IMR-90 (cell line): Measurements from ENCODE around the gene CXCR6. TPM values are rescaled to one million over a fixed set of nuclear protein-coding genes. Genes with fewer than 3 reads are reported as not detected.

Source experiments
- ATAC-seq: fragments of 200-7000 bp; cut with Tn5 transposase; 2 replicates; pipeline ENCODE4 v1.9.1; 2020; ENCODE audit warnings: low read depth, mild to moderate bottlenecking, moderate library complexity
- BruUV-seq: library from RNA; stranded (reverse); fragments of 400-500 nt; replicated peaks from 2 replicates; lab custom pipeline; 2021; lab: Mats Ljungman, UMichigan
- CTCF ChIA-PET: fragments of 300-600 bp; formaldehyde crosslinking; extraction: SDS; loops from one replicate; lab custom pipeline; 2021; ENCODE audit warnings: antibody characterized with exemption; lab: Yijun Ruan, JAX
- POLR2A ChIA-PET: fragments of 300-600 bp; sonication (Branson Sonifier 250); formaldehyde crosslinking; loops from one replicate; lab custom pipeline; 2022; ENCODE audit warnings: antibody characterized with exemption; ENCODE audit not compliant: unreplicated experiment; lab: Charles Lee
- DNase-seq: peaks from one replicate; pipeline ENCODE4 v3.0.0; 2013
- H2AFZ ChIP-seq: replicated peaks from 2 replicates; pipeline ENCODE3; 2013; ENCODE audit warnings: low read length, mild to moderate bottlenecking; ENCODE audit not compliant: poor library complexity
- H2AK5ac ChIP-seq: 2 replicates; pipeline ENCODE4 v1.6.1; 2013; ENCODE audit warnings: low read depth, low read length, inconsistent platforms
- H2AK9ac ChIP-seq: replicated peaks from 2 replicates; pipeline ENCODE3; 2013; ENCODE audit warnings: mild to moderate bottlenecking, low read depth, low read length, moderate library complexity; ENCODE audit not compliant: poor library complexity
- H2BK120ac ChIP-seq: 2 replicates; pipeline ENCODE4 v1.6.1; 2013; ENCODE audit warnings: low read depth, low read length, inconsistent platforms
- H2BK15ac ChIP-seq: 3 replicates; pipeline ENCODE4 v1.6.1; 2013; ENCODE audit warnings: low read depth, low read length, inconsistent platforms
- H2BK20ac ChIP-seq: 2 replicates; pipeline ENCODE4 v1.6.1; 2013; ENCODE audit warnings: low read depth, mild to moderate bottlenecking, inconsistent platforms, low read length, moderate library complexity
- H2BK5ac ChIP-seq: 2 replicates; pipeline ENCODE4 v1.6.1; 2013; ENCODE audit warnings: mild to moderate bottlenecking, low read depth, low read length, inconsistent platforms; ENCODE audit not compliant: poor library complexity, severe bottlenecking
- H3K14ac ChIP-seq: replicated peaks from 2 replicates; pipeline ENCODE4 v1.6.1; 2013; ENCODE audit warnings: low read depth, low read length, inconsistent platforms
- H3K18ac ChIP-seq: 2 replicates; pipeline ENCODE4 v1.6.1; 2013; ENCODE audit warnings: low read depth, low read length, control low read depth
- H3K23ac ChIP-seq: 2 replicates; pipeline ENCODE4 v1.6.1; 2013; ENCODE audit warnings: low read depth, low read length, inconsistent platforms
- H3K27ac ChIP-seq: 2 replicates; pipeline ENCODE4 v1.5.1; 2013; ENCODE audit warnings: mild to moderate bottlenecking, control low read depth, low read length; ENCODE audit not compliant: insufficient read depth
- H3K27me3 ChIP-seq: 2 replicates; pipeline ENCODE4 v1.6.1; 2013; ENCODE audit warnings: low read length; ENCODE audit not compliant: control insufficient read depth, insufficient read depth
- H3K36me3 ChIP-seq: 2 replicates; pipeline ENCODE4 v1.6.1; 2013; ENCODE audit warnings: low read length, mixed read lengths; ENCODE audit not compliant: control insufficient read depth, insufficient read depth
- H3K4ac ChIP-seq: 2 replicates; pipeline ENCODE4 v1.6.1; 2013; ENCODE audit warnings: low read depth, low read length, inconsistent platforms
- H3K4me1 ChIP-seq: 2 replicates; pipeline ENCODE4 v1.6.1; 2013; ENCODE audit warnings: low read length, mixed read lengths; ENCODE audit not compliant: control insufficient read depth, insufficient read depth
- H3K4me2 ChIP-seq: 2 replicates; pipeline ENCODE4 v1.6.1; 2013; ENCODE audit warnings: low read depth, mild to moderate bottlenecking, control low read depth, low read length, moderate library complexity
- H3K4me3 ChIP-seq: 2 replicates; pipeline ENCODE4 v1.5.1; 2013; ENCODE audit warnings: low read depth, mild to moderate bottlenecking, control low read depth, low read length, moderate library complexity; ENCODE audit not compliant: insufficient read depth
- H3K56ac ChIP-seq: 2 replicates; pipeline ENCODE4 v1.6.1; 2013; ENCODE audit warnings: low read length, inconsistent platforms; ENCODE audit not compliant: insufficient read depth; ENCODE audit errors: extremely low read depth
- H3K79me1 ChIP-seq, 2 experiments: 2 replicates each; pipeline ENCODE4 v1.6.1; 2013; ENCODE audit warnings: low read length in 2 of 2, inconsistent platforms in 1 of 2, low read depth in 1 of 2
- H3K9ac ChIP-seq: 2 replicates; pipeline ENCODE4 v1.6.1; 2013; ENCODE audit warnings: low read depth, low read length, control low read depth
- H3K9me1 ChIP-seq: 2 replicates; pipeline ENCODE4 v1.6.1; 2013; ENCODE audit warnings: low read length, inconsistent platforms; ENCODE audit not compliant: insufficient read depth
- H3K9me3 ChIP-seq: 2 replicates; pipeline ENCODE4 v1.6.1; 2013; ENCODE audit warnings: low read length; ENCODE audit not compliant: control insufficient read depth, insufficient read depth
- H4K20me1 ChIP-seq: 2 replicates; pipeline ENCODE4 v1.6.1; 2013; ENCODE audit warnings: low read length, inconsistent platforms; ENCODE audit not compliant: insufficient read depth
- H4K5ac ChIP-seq: 2 replicates; pipeline ENCODE4 v1.6.1; 2013; ENCODE audit warnings: mild to moderate bottlenecking, low read depth, low read length, control low read depth
- H4K8ac ChIP-seq, 2 experiments: 2 replicates each; pipeline ENCODE4 v1.6.1; 2013; ENCODE audit warnings: low read depth in 2 of 2, low read length in 2 of 2, control low read depth in 1 of 2, inconsistent platforms in 1 of 2
- H4K91ac ChIP-seq: 2 replicates; pipeline ENCODE4 v1.6.1; 2013; ENCODE audit warnings: low read depth, low read length, inconsistent platforms; ENCODE audit not compliant: insufficient read depth
- BHLHE40 ChIP-seq: fragments of 150-350 bp; IDR thresholded peaks from 2 replicates; pipeline ENCODE4 v1.6.1; 2016; ENCODE audit warnings: mild to moderate bottlenecking, low read depth, low read length
- CEBPB ChIP-seq: IDR thresholded peaks from 2 replicates; pipeline ENCODE4 v1.6.1; 2012; ENCODE audit warnings: low read depth, low read length, improper control_type of control experiment
- CHD1 ChIP-seq: IDR thresholded peaks from 2 replicates; pipeline ENCODE4 v1.6.1; 2012; ENCODE audit warnings: low read depth, low read length, improper control_type of control experiment
- FOS ChIP-seq: fragments of 150-350 bp; IDR thresholded peaks from 2 replicates; pipeline ENCODE4 v1.6.1; 2016; ENCODE audit warnings: low read depth, low read length
- MAFK ChIP-seq: IDR thresholded peaks from 2 replicates; pipeline ENCODE4 v1.6.1; 2012; ENCODE audit warnings: low read depth, low read length, improper control_type of control experiment
- MAZ ChIP-seq: IDR thresholded peaks from 2 replicates; pipeline ENCODE4 v1.6.1; 2012; ENCODE audit warnings: low read depth, mild to moderate bottlenecking, low read length, improper control_type of control experiment, moderate library complexity, borderline replicate concordance
- MXI1 ChIP-seq: IDR thresholded peaks from 2 replicates; pipeline ENCODE4 v1.6.1; 2012; ENCODE audit warnings: low read depth, mild to moderate bottlenecking, low read length, moderate library complexity, borderline replicate concordance
- NFE2L2 ChIP-seq: fragments of 150-350 bp; IDR thresholded peaks from 2 replicates; pipeline ENCODE4 v1.6.1; 2016; ENCODE audit warnings: low read depth, mild to moderate bottlenecking, low read length
- POLR2A ChIP-seq: IDR thresholded peaks from 2 replicates; pipeline ENCODE4 v1.6.1; 2012; ENCODE audit warnings: mild to moderate bottlenecking, low read depth, low read length
- RAD21 ChIP-seq: IDR thresholded peaks from 2 replicates; pipeline ENCODE4 v1.6.1; 2012; ENCODE audit warnings: low read length, improper control_type of control experiment
- RCOR1 ChIP-seq: IDR thresholded peaks from 2 replicates; pipeline ENCODE4 v1.6.1; 2012; ENCODE audit warnings: mild to moderate bottlenecking, low read length, improper control_type of control experiment; ENCODE audit not compliant: insufficient replicate concordance
- RFX5 ChIP-seq: IDR thresholded peaks from 2 replicates; pipeline ENCODE4 v1.8.0; 2012; ENCODE audit warnings: low read depth, mild to moderate bottlenecking, low read length, moderate library complexity
- SMC3 ChIP-seq: fragments of 150-350 bp; IDR thresholded peaks from 2 replicates; pipeline ENCODE4 v1.6.1; 2016; ENCODE audit warnings: low read depth, mild to moderate bottlenecking, antibody characterized with exemption, low read length, moderate library complexity
- WGBS, 2 experiments: methylation state at CpG; one replicate each; pipeline versions ENCODE4 v1.1.5 to v1.1.7; 2013; ENCODE audit warnings: missing lambda C conversion rate in 2 of 2; ENCODE audit not compliant: insufficient read length in 1 of 2; ENCODE audit errors: extremely low coverage in 2 of 2; 5-methylcytosine and 5-hydroxymethylcytosine counted together
- dilution Hi-C: fragments of 300-500 bp; cut with HindIII; formaldehyde crosslinking; loops from one replicate; pipeline ENCODE4 v1.14.3; 2018; ENCODE audit warnings: low sequenced_read_pairs; ENCODE audit not compliant: unreplicated experiment
- in situ Hi-C: fragments of 300-500 bp; cut with MboI; formaldehyde crosslinking; loops from 3 replicates; pipeline ENCODE4 v1.14.3; 2019; ENCODE audit warnings: low sequenced_read_pairs, inconsistent platforms, mixed read lengths
- intact Hi-C: fragments of 100-400 bp; cut with micrococcal nuclease; formaldehyde crosslinking; loops from 2 replicates; pipeline ENCODE4 v1.10.0; 2022
- polyA plus RNA-seq, 3 experiments: library from polyadenylated mRNA; depleted of rRNA; stranded (reverse); fragments of >200 nt; gene quantifications; 2 replicates each; pipeline ENCODE4 v1.2.3, GENCODE V29; 2012; ENCODE audit warnings: low replicate concordance in 1 of 3
- total RNA-seq: library from RNA; depleted of rRNA; stranded (reverse); fragments of >200 nt; gene quantifications from 2 replicates; pipeline ENCODE4 v1.2.3, GENCODE V29; 2012
- TF ChIP-seq, protein P1 (sequence below): fragments of 150-350 bp; IDR thresholded peaks from 2 replicates; pipeline ENCODE4 v1.6.1; 2017; ENCODE audit warnings: mild to moderate bottlenecking, antibody characterized with exemption, low read length, low read depth
- TF ChIP-seq, protein P2 (sequence below): conservative IDR thresholded peaks from 2 replicates; pipeline ENCODE4 v1.5.1; 2012; ENCODE audit warnings: mild to moderate bottlenecking, low read depth, low read length, improper control_type of control experiment
- TF ChIP-seq, protein P3 (sequence below): fragments of 150-350 bp; IDR thresholded peaks from 2 replicates; pipeline ENCODE4 v1.6.1; 2016; ENCODE audit warnings: low read depth, mild to moderate bottlenecking, low read length, moderate library complexity, borderline replicate concordance

The CXCR6 gene
- total and polyA plus RNA-seq, 2 of the 4 experiments (the other 2 are of a cell fraction), result not detected

DNA sequence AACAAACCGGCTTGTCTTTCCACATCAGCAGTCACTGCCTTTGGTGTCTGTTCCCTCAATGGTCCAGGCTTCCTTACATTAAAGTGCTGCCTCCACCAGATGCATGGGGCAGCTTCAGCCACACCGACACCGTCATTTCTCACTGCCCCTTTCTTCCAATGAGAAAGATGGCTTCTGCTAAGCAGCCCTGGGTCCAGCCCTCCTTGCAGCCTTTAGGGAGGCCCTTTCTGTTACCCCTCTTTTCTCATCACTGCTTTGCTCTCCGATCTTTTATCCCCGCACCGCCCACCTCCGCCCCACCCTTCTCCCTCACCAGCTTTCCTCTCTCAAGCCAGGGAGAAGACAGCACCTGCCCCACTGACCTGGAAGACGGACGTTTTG is 28.2 kb upstream of the CXCR6 start:
- CTCF ChIA-PET, result no interaction called here
- BruUV-seq, result no TSS peak
- H3K27ac ChIP-seq, result no peak overlapping the region

More for the DNA sequence above, 28.2 kb upstream of the CXCR6 start:
- Histone ChIP-seq H3K4me2 (no peak overlapping the region), H3K4me1 (peaks cover 6% of the 10 kb centered on the region), H3K4me3 (no peak overlapping the region), H3K27me3 (no peaks in the 10 kb centered on the region), H3K14ac (no peak overlapping the region), H4K20me1 (no peaks in the 10 kb centered on the region), H3K79me1 (no peaks in the 10 kb centered on the region), H3K9ac (no peak overlapping the region), H4K91ac (no peak overlapping the region), H2BK20ac (no peak overlapping the region), H3K23ac (no peak overlapping the region), H2AK5ac (peak overlapping the region; percentile 57), H2BK15ac (no peak overlapping the region), H3K9me3 (no peaks in the 10 kb centered on the region), H2BK5ac (no peak overlapping the region), H3K18ac (no peak overlapping the region), H2BK120ac (no peak overlapping the region), H3K9me1 (no peaks in the 10 kb centered on the region; the same call in 1 of the 2 replicates), H3K36me3 (peaks cover 2% of the 10 kb centered on the region; the same call in 1 of the 2 replicates), H4K8ac (no peak overlapping the region), H3K4ac (no peak overlapping the region), H3K56ac (no peak overlapping the region), H2AFZ (no peak overlapping the region), H4K5ac (no peak overlapping the region), H2AK9ac (no peak overlapping the region)
- no peak for ATAC-seq
- TF ChIP-seq RCOR1 (no peak), FOS (no peak), MAFK (no peak), CEBPB (no peak), POLR2A (no peak), MXI1 (no peak), SMC3 (no peak), MAZ (no peak), BHLHE40 (no peak), RAD21 (no peak), RFX5 (no peak), CHD1 (no peak), NFE2L2 (no peak)
- TF ChIP-seq, protein P1, sequence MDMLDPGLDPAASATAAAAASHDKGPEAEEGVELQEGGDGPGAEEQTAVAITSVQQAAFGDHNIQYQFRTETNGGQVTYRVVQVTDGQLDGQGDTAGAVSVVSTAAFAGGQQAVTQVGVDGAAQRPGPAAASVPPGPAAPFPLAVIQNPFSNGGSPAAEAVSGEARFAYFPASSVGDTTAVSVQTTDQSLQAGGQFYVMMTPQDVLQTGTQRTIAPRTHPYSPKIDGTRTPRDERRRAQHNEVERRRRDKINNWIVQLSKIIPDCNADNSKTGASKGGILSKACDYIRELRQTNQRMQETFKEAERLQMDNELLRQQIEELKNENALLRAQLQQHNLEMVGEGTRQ, result no peak
- TF ChIP-seq, protein P2, sequence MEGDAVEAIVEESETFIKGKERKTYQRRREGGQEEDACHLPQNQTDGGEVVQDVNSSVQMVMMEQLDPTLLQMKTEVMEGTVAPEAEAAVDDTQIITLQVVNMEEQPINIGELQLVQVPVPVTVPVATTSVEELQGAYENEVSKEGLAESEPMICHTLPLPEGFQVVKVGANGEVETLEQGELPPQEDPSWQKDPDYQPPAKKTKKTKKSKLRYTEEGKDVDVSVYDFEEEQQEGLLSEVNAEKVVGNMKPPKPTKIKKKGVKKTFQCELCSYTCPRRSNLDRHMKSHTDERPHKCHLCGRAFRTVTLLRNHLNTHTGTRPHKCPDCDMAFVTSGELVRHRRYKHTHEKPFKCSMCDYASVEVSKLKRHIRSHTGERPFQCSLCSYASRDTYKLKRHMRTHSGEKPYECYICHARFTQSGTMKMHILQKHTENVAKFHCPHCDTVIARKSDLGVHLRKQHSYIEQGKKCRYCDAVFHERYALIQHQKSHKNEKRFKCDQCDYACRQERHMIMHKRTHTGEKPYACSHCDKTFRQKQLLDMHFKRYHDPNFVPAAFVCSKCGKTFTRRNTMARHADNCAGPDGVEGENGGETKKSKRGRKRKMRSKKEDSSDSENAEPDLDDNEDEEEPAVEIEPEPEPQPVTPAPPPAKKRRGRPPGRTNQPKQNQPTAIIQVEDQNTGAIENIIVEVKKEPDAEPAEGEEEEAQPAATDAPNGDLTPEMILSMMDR, result no peak
- TF ChIP-seq, protein P3, sequence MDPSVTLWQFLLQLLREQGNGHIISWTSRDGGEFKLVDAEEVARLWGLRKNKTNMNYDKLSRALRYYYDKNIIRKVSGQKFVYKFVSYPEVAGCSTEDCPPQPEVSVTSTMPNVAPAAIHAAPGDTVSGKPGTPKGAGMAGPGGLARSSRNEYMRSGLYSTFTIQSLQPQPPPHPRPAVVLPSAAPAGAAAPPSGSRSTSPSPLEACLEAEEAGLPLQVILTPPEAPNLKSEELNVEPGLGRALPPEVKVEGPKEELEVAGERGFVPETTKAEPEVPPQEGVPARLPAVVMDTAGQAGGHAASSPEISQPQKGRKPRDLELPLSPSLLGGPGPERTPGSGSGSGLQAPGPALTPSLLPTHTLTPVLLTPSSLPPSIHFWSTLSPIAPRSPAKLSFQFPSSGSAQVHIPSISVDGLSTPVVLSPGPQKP, result no peak
- 88% methylated on average over 1 of the region's 9 CpGs; no CpG with 5 or more reads in 1 of the 2 experiments for WGBS, 2 experiments
- in situ Hi-C loops (no loop called here), intact Hi-C loops (no loop called here), dilution Hi-C loops (no loop called here)
- POLR2A ChIA-PET, result no interaction called here
- DNase-seq, result no peak
